Superior temporal gyrus (tissue), 1 donor: ENCODE data around the gene COA3.

Experiments
- DNase-seq: peaks from one replicate; pipeline ENCODE4 v3.0.0-alpha.2; 2016; ENCODE audit errors: extremely low spot score

Gene COA3

GRCh38 chr17:42751628-42752027 is 46.9 kb downstream of the COA3 start:
- no peak for DNase-seq

- no peak for DNase-seq
Observed at GRCh38 chr17:42750739-42751344, 47.7 kb downstream of the COA3 start.

DNA sequence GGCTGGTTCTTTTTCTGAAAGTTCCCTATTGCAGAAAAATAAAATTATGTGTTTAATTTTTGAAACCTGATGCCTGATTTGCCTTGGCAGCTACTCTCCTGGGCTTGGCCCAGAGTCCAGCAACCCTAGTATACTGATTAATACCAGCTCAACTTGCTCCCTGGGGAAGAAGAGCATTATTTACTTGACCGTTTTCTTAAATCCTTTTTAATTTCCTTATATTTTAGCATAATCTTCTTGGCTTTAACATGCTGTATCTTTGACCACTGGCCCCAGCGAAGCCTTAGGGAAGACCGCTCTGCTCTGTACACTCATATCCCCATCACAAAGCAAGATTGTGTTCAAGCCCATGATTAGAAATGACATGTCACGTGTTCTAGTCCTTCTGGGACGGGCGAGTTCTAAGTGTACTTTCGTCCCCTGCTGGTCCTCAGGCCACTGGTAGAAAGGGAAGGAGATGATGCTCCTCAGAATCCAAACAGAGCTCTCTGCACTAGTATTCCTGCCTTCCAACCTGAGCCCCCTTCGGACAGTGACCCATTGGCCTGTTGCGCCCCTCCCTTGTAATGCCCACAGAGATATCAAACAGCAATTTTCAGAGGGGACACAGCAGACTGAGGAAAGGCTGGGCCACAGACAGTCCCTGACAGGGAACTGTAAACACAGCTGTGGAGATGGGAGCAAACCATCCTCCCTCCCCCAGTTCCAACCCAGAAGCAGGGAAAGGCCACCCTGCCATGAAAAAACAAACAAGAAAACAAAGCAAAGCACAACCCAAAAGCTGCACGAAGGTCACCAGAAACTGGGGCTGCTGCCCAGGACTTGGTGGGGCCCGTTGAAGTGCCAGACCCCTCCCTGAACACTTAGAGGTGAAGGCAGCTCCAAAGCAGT is 49.4 kb downstream of the COA3 start:
- peak; percentile 18 for DNase-seq

GRCh38 chr17:42748202-42748907 is 50.1 kb downstream of the COA3 start:
- DNase-seq, result no peak
